CD4-positive, alpha-beta T cell (primary cell): ENCODE measurements around the gene ZNRF4. TPM values are rescaled to one million over a fixed set of nuclear protein-coding genes. Genes with fewer than 3 reads are reported as not detected.

Experiments
- ATAC-seq: fragments of 200-7000 bp; cut with Tn5 transposase; one replicate; pipeline ENCODE4 v1.10.0; 2022; ENCODE audit warnings: mild to moderate bottlenecking; ENCODE audit not compliant: poor library complexity
- CTCF ChIA-PET: fragments of 350-600 bp; sonication (Branson Sonifier 250); formaldehyde crosslinking; loops from one replicate; lab custom pipeline; 2021; ENCODE audit warnings: antibody characterized with exemption, inconsistent platforms; lab: Charles Lee
- POLR2A ChIA-PET: fragments of 350-600 bp; sonication (Branson Sonifier 250); formaldehyde crosslinking; loops from one replicate; lab custom pipeline; 2021; ENCODE audit warnings: antibody characterized with exemption, inconsistent platforms; lab: Charles Lee
- DNase-seq, 14 experiments: peaks; one replicate each; pipeline ENCODE4 v3.0.0-alpha.2; 2013 to 2020; ENCODE audit warnings: mixed read lengths in 2 of 14
- H3K27ac ChIP-seq, 2 donors: one replicate each; pipeline versions ENCODE4 v1.5.1 to v1.7.0; 2013; ENCODE audit warnings: low read length in 2 of 2, low read depth in 1 of 2, mild to moderate bottlenecking in 1 of 2
- H3K27me3 ChIP-seq, 2 experiments: 1 replicate in 1 of 2; 2 replicates in 1 of 2; pipeline versions ENCODE4 v1.6.1 to v1.7.0; 2013; ENCODE audit warnings: low read length in 2 of 2, control low read depth in 1 of 2, mild to moderate bottlenecking in 1 of 2, moderate library complexity in 1 of 2; ENCODE audit not compliant: insufficient read depth in 2 of 2, control insufficient read depth in 1 of 2
- H3K36me3 ChIP-seq: one replicate; pipeline ENCODE4 v1.6.1; 2013; ENCODE audit warnings: low read length, control low read depth; ENCODE audit not compliant: insufficient read depth
- H3K4me1 ChIP-seq: one replicate; pipeline ENCODE4 v1.6.1; 2013; ENCODE audit warnings: low read length, control low read depth; ENCODE audit not compliant: insufficient read depth
- H3K4me3 ChIP-seq: one replicate; pipeline ENCODE4 v1.5.1; 2013; ENCODE audit warnings: mild to moderate bottlenecking, low read length, moderate library complexity
- H3K9me3 ChIP-seq, 2 experiments: 1 replicate in 1 of 2; 2 replicates in 1 of 2; pipeline versions ENCODE4 v1.6.1 to v1.7.0; 2013; ENCODE audit warnings: low read length in 2 of 2, mild to moderate bottlenecking in 2 of 2, control low read depth in 1 of 2, moderate library complexity in 1 of 2; ENCODE audit not compliant: control insufficient read depth in 1 of 2, insufficient read depth in 1 of 2
- H3K27ac Mint-ChIP-seq: one replicate; pipeline ENCODE4 v1.8.0; 2020; ENCODE audit warnings: mixed read lengths
- H3K27me3 Mint-ChIP-seq: one replicate; pipeline ENCODE4 v1.8.0; 2021; ENCODE audit warnings: mixed read lengths
- H3K36me3 Mint-ChIP-seq: one replicate; pipeline ENCODE4 v1.8.0; 2021; ENCODE audit warnings: low read depth, mixed read lengths
- H3K4me1 Mint-ChIP-seq: one replicate; pipeline ENCODE4 v1.8.0; 2021; ENCODE audit warnings: low read depth, mixed read lengths
- H3K4me3 Mint-ChIP-seq: one replicate; pipeline ENCODE4 v1.8.0; 2020; ENCODE audit warnings: mild to moderate bottlenecking, mixed read lengths
- H3K9me3 Mint-ChIP-seq: one replicate; pipeline ENCODE4 v1.8.0; 2020; ENCODE audit warnings: mixed read lengths
- CTCF ChIP-seq: fragments of 200-600 bp; IDR thresholded peaks from one replicate; pipeline ENCODE4 v1.8.0; 2022; ENCODE audit warnings: antibody characterized with exemption, mild to moderate bottlenecking
- intact Hi-C, 2 experiments: fragments of 100-400 bp; cut with DNase I in 1 of 2; cut with micrococcal nuclease in 1 of 2; formaldehyde crosslinking; loops; one replicate each; pipeline versions ENCODE4 v1.15.1 to v1.9.0; 2023 to 2025; cut with DNase I, micrococcal nuclease
- total RNA-seq, 174 experiments: library from RNA in 2 of 174; stranded (reverse) in 2 of 174; gene quantifications; one replicate each; pipeline ENCODE4 v1.2.3 and lab custom pipeline; 2021 to 2026

The ZNRF4 gene
- total RNA-seq, 2 experiments from 2014 or later: not detected

- no peak for DNase-seq
- Histone ChIP-seq H3K27me3 (peaks cover 6 to 7% of the 10 kb centered on the region in 2 experiments), H3K9me3 (peaks cover 0 to 38% of the 10 kb centered on the region in 2 experiments), H3K4me3 (no peak overlapping the region), H3K4me1 (no peaks in the 10 kb centered on the region), H3K36me3 (no peaks in the 10 kb centered on the region), H3K27ac (no peak overlapping the region)
- Mint-ChIP-seq H3K27me3 (peaks cover 39% of the 10 kb centered on the region), H3K4me3 (no peak overlapping the region), H3K36me3 (no peaks in the 10 kb centered on the region), H3K4me1 (no peaks in the 10 kb centered on the region), H3K27ac (no peak overlapping the region), H3K9me3 (no peaks in the 10 kb centered on the region)
- no peak for ATAC-seq
- TF ChIP-seq CTCF: no peak
- intact Hi-C loops: no loop called here
- CTCF ChIA-PET: no interaction called here
- POLR2A ChIA-PET: no interaction called here
Measured at GRCh38 chr19:5451494-5451893, 3.7 kb upstream of the ZNRF4 start.

GRCh38 chr19:5452594-5453565, 2.3 kb upstream of the ZNRF4 start:
- DNase-seq (peak in 1 of 14 experiments; percentile 0), ATAC-seq (no peak)
- Mint-ChIP-seq H3K27ac (no peak overlapping the region), H3K36me3 (no peaks in the 10 kb centered on the region), H3K4me1 (no peaks in the 10 kb centered on the region), H3K9me3 (no peaks in the 10 kb centered on the region), H3K27me3 (peaks cover 36% of the 10 kb centered on the region), H3K4me3 (no peak overlapping the region)
- TF ChIP-seq CTCF: no peak
- Histone ChIP-seq H3K27me3 (peaks cover 3 to 6% of the 10 kb centered on the region in 2 experiments), H3K36me3 (no peaks in the 10 kb centered on the region), H3K27ac (no peak overlapping the region), H3K9me3 (peaks cover 0 to 35% of the 10 kb centered on the region in 2 experiments), H3K4me3 (no peak overlapping the region), H3K4me1 (no peaks in the 10 kb centered on the region)
- intact Hi-C loops: no loop called here
- CTCF ChIA-PET: no interaction called here
- POLR2A ChIA-PET: no interaction called here

- CTCF ChIA-PET: no interaction called here
- Histone ChIP-seq H3K36me3 (no peaks in the 10 kb centered on the region), H3K4me1 (no peaks in the 10 kb centered on the region), H3K27ac (no peak overlapping the region), H3K27me3 (peaks cover 3% of the 10 kb centered on the region in 2 experiments), H3K4me3 (no peak overlapping the region), H3K9me3 (peaks cover 0 to 35% of the 10 kb centered on the region in 2 experiments)
- H3K36me3 Mint-ChIP-seq: no peaks in the 10 kb centered on the region
- POLR2A ChIA-PET: no interaction called here
- peaks cover 31% of the 10 kb centered on the region for H3K27me3 Mint-ChIP-seq
- DNase-seq: no peak
- no peak for TF ChIP-seq CTCF
- no peak for ATAC-seq
- intact Hi-C loops: no loop called here
- H3K4me1 Mint-ChIP-seq: no peaks in the 10 kb centered on the region
- H3K9me3 Mint-ChIP-seq: no peaks in the 10 kb centered on the region
- no peak overlapping the region for H3K27ac Mint-ChIP-seq
- H3K4me3 Mint-ChIP-seq: no peak overlapping the region
Measured at GRCh38 chr19:5454743-5455142, 474 bp upstream of the ZNRF4 start.
